Mesenchymal stem cell (in vitro differentiated cells and primary cell): ENCODE data around the gene FAAH.

Experiments used
- DNase-seq: peaks from one replicate; pipeline ENCODE4 v3.0.0-alpha.2; 2013
- H2AFZ ChIP-seq: one replicate; pipeline ENCODE4 v1.6.1; 2013; ENCODE audit warnings: low read depth, mild to moderate bottlenecking, control low read depth, inconsistent platforms, low read length, moderate library complexity
- H2AK5ac ChIP-seq: 2 replicates; pipeline ENCODE4 v1.6.1; 2013; ENCODE audit warnings: low read length, moderate library complexity, mild to moderate bottlenecking, inconsistent platforms; ENCODE audit not compliant: severe bottlenecking
- H2BK120ac ChIP-seq: one replicate; pipeline ENCODE4 v1.6.1; 2013; ENCODE audit warnings: low read depth, mild to moderate bottlenecking, inconsistent platforms, low read length, moderate library complexity
- H2BK12ac ChIP-seq, 2 experiments: one replicate each; pipeline ENCODE4 v1.6.1; 2013; ENCODE audit warnings: inconsistent platforms in 2 of 2, low read length in 2 of 2, mild to moderate bottlenecking in 2 of 2, moderate library complexity in 2 of 2, control low read depth in 1 of 2
- H2BK15ac ChIP-seq: one replicate; pipeline ENCODE4 v1.6.1; 2013; ENCODE audit warnings: mild to moderate bottlenecking, low read depth, inconsistent platforms; ENCODE audit not compliant: poor library complexity, severe bottlenecking
- H2BK5ac ChIP-seq: 2 replicates; pipeline ENCODE4 v1.6.1; 2013; ENCODE audit warnings: low read depth, mild to moderate bottlenecking, low read length, control low read depth, inconsistent platforms; ENCODE audit not compliant: poor library complexity, severe bottlenecking
- H3K14ac ChIP-seq, 2 experiments: one replicate each; pipeline ENCODE4 v1.6.1; 2013; ENCODE audit warnings: inconsistent platforms in 2 of 2, low read length in 2 of 2, control low read depth in 1 of 2, mild to moderate bottlenecking in 1 of 2, moderate library complexity in 1 of 2
- H3K18ac ChIP-seq, 2 experiments: one replicate each; pipeline ENCODE4 v1.6.1; 2013; ENCODE audit warnings: inconsistent platforms in 2 of 2, low read length in 2 of 2, control low read depth in 1 of 2, low read depth in 1 of 2, mild to moderate bottlenecking in 1 of 2
- H3K23ac ChIP-seq, 2 experiments: one replicate each; pipeline ENCODE4 v1.6.1; 2013; ENCODE audit warnings: inconsistent platforms in 2 of 2, low read length in 2 of 2, mild to moderate bottlenecking in 2 of 2, moderate library complexity in 2 of 2, control low read depth in 1 of 2
- H3K27ac ChIP-seq: 2 replicates; pipeline ENCODE4 v1.5.1; 2013; ENCODE audit warnings: mild to moderate bottlenecking, moderate library complexity, low read length, control low read depth, inconsistent platforms; ENCODE audit not compliant: poor library complexity, severe bottlenecking
- H3K27me3 ChIP-seq, 2 experiments: 2 replicates each; pipeline versions ENCODE4 v1.6.1 to v1.7.0; 2013; ENCODE audit warnings: low read length in 2 of 2, mild to moderate bottlenecking in 2 of 2, moderate library complexity in 2 of 2, control low read depth in 1 of 2, inconsistent platforms in 1 of 2; ENCODE audit not compliant: control insufficient read depth in 1 of 2, insufficient read depth in 1 of 2
- H3K36me3 ChIP-seq, 2 experiments: 2 replicates each; pipeline versions ENCODE4 v1.6.1 to v1.7.0; 2013; ENCODE audit warnings: low read length in 2 of 2, control low read depth in 1 of 2, inconsistent platforms in 1 of 2, low read depth in 1 of 2, mild to moderate bottlenecking in 1 of 2; ENCODE audit not compliant: insufficient read depth in 2 of 2, control insufficient read depth in 1 of 2
- H3K4ac ChIP-seq, 2 experiments: one replicate each; pipeline ENCODE4 v1.6.1; 2013; ENCODE audit warnings: inconsistent platforms in 2 of 2, low read length in 2 of 2, mild to moderate bottlenecking in 2 of 2, moderate library complexity in 2 of 2, control low read depth in 1 of 2, low read depth in 1 of 2
- H3K4me1 ChIP-seq: 2 replicates; pipeline ENCODE4 v1.6.1; 2013; ENCODE audit warnings: low read depth, low read length, control low read depth; ENCODE audit not compliant: control insufficient read depth, insufficient read depth
- H3K4me2 ChIP-seq: 2 replicates; pipeline ENCODE4 v1.6.1; 2013; ENCODE audit warnings: low read length, mild to moderate bottlenecking, inconsistent platforms; ENCODE audit not compliant: poor library complexity, severe bottlenecking
- H3K4me3 ChIP-seq, 2 experiments: 2 replicates each; pipeline versions ENCODE4 v1.5.1 to v1.7.0; 2013; ENCODE audit warnings: low read length in 2 of 2, mild to moderate bottlenecking in 2 of 2, control low read depth in 1 of 2, low read depth in 1 of 2; ENCODE audit not compliant: insufficient read depth in 1 of 2
- H3K79me1 ChIP-seq: replicated peaks from 2 replicates; pipeline ENCODE4 v1.6.1; 2013; ENCODE audit warnings: mild to moderate bottlenecking, control low read depth, low read length, inconsistent platforms; ENCODE audit not compliant: poor library complexity, severe bottlenecking
- H3K9ac ChIP-seq: 2 replicates; pipeline ENCODE4 v1.7.0; 2013; ENCODE audit warnings: mild to moderate bottlenecking, low read length, moderate library complexity
- H3K9me3 ChIP-seq: 2 replicates; pipeline ENCODE4 v1.7.0; 2013; ENCODE audit warnings: mild to moderate bottlenecking, low read length; ENCODE audit not compliant: control insufficient read depth
- H4K8ac ChIP-seq: one replicate; pipeline ENCODE4 v1.6.1; 2013; ENCODE audit warnings: inconsistent platforms, mild to moderate bottlenecking, low read length, moderate library complexity
- H4K91ac ChIP-seq: one replicate; pipeline ENCODE4 v1.6.1; 2013; ENCODE audit warnings: mild to moderate bottlenecking, low read length, inconsistent platforms
- WGBS: methylation state at CpG from one replicate; pipeline ENCODE4 v1.1.7; 2013; ENCODE audit warnings: mixed read lengths; 5-methylcytosine and 5-hydroxymethylcytosine counted together

Gene FAAH

DNA sequence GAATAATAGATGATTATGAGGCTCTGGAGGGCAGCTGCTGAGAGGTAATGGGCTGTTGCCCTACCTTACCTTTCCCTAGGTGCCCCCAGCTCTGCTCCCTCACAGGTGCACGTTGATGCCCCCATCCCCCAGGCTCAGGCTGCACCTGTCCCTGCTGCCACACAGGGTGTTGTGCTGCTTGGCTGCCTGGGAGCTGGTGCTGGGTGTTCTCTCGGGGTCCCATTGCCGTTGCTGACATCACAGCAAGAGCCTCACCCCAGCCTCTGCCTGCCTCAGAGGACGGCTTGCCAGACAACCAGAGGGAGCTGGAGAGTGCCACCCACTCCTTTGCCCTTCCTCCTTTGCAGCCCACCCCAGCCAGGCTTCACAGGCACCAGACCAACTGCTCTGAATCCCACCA is 64.1 kb downstream of the FAAH start:
- no peaks in the 10 kb centered on the region for H3K79me1 ChIP-seq
- no peak overlapping the region for H3K23ac ChIP-seq
- DNase-seq = no peak
- no peak overlapping the region for H3K4me3 ChIP-seq
- no peak overlapping the region for H2BK15ac ChIP-seq
- no peak overlapping the region for H3K9ac ChIP-seq
- no peak overlapping the region for H3K27ac ChIP-seq
- no peak overlapping the region for H2BK12ac ChIP-seq
- no peak overlapping the region for H4K8ac ChIP-seq
- no peak overlapping the region for H4K91ac ChIP-seq
- no peaks in the 10 kb centered on the region for H3K4me1 ChIP-seq
- no peaks in the 10 kb centered on the region for H3K36me3 ChIP-seq
- H2BK5ac ChIP-seq = no peak overlapping the region
- no peak overlapping the region for H2AFZ ChIP-seq
- 30% methylated on average over 4 of the region's 4 CpGs for WGBS
- no peak overlapping the region for H3K18ac ChIP-seq
- H3K9me3 ChIP-seq = no peaks in the 10 kb centered on the region
- no peak overlapping the region for H2AK5ac ChIP-seq
- H3K14ac ChIP-seq = no peak overlapping the region
- no peak overlapping the region for H3K4me2 ChIP-seq
- H3K4ac ChIP-seq = no peak overlapping the region
- H3K27me3 ChIP-seq = peaks cover 87 to 91% of the 10 kb centered on the region in 2 experiments
- no peak overlapping the region for H2BK120ac ChIP-seq

DNA sequence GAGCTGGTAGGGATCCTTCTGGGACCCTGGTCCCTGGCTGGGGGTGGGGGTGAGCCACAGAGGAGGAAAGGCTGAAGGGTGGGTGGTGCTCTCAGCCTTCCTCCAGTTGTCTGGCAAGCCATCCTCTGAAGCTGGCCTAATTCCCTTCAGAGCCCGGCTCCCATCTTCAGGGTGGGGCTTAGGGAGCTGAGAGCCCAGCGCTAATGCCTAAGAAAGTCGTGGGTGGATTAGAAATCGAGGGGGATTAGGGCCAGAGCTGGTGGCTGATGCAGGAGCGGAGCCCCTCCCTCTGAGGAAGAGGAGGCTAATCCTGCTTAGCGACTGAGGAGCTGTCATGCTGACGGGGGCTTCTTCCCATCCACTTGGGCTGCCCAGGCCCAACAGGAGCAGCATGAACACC is 64.7 kb downstream of the FAAH start:
- Histone ChIP-seq H3K36me3 (no peaks in the 10 kb centered on the region), H2AFZ (no peak overlapping the region), H3K27ac (no peak overlapping the region), H3K23ac (no peak overlapping the region), H3K4me2 (no peak overlapping the region), H3K14ac (no peak overlapping the region), H3K18ac (no peak overlapping the region), H3K9me3 (no peaks in the 10 kb centered on the region), H2BK12ac (no peak overlapping the region), H3K4me1 (no peaks in the 10 kb centered on the region), H3K79me1 (no peaks in the 10 kb centered on the region), H3K9ac (no peak overlapping the region), H2AK5ac (no peak overlapping the region), H2BK120ac (no peak overlapping the region), H4K91ac (no peak overlapping the region), H3K27me3 (peaks cover 84 to 89% of the 10 kb centered on the region in 2 experiments), H3K4me3 (no peak overlapping the region), H4K8ac (no peak overlapping the region), H2BK5ac (no peak overlapping the region), H2BK15ac (no peak overlapping the region), H3K4ac (no peak overlapping the region)
- no peak for DNase-seq
- 58% methylated on average over 7 of the region's 7 CpGs for WGBS

DNA sequence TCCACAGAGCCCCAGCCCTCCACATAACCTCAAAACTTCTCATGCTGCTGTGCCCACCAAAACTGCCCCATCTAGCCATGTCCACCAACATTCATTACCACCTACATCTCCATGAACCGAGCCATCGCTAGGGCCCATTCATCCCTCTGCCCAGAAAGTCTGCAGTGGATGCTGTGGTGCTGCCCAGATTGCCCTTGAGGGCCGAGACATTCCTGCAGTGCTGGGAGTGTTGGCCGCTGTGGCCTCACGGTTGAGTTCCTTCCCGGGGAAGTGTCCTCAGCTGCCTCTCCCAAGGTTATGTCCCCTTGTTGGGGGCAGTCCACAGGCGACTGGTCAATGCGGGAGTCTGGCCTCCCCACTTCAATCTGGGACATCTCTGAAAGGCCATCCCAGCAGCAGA is 65.2 kb downstream of the FAAH start:
- H2BK120ac ChIP-seq = no peak overlapping the region
- H3K23ac ChIP-seq = no peak overlapping the region
- no peak overlapping the region for H3K9ac ChIP-seq
- no peak overlapping the region for H2BK5ac ChIP-seq
- H3K18ac ChIP-seq = no peak overlapping the region
- no peak overlapping the region for H2BK12ac ChIP-seq
- H3K36me3 ChIP-seq = no peaks in the 10 kb centered on the region
- no peak overlapping the region for H3K14ac ChIP-seq
- H2AFZ ChIP-seq = no peak overlapping the region
- no peak overlapping the region for H3K4me3 ChIP-seq
- no peak for DNase-seq
- no peak overlapping the region for H4K91ac ChIP-seq
- H3K79me1 ChIP-seq = no peaks in the 10 kb centered on the region
- no peak overlapping the region for H2BK15ac ChIP-seq
- no peak overlapping the region for H3K4ac ChIP-seq
- no peak overlapping the region for H4K8ac ChIP-seq
- no peaks in the 10 kb centered on the region for H3K4me1 ChIP-seq
- H3K4me2 ChIP-seq = no peak overlapping the region
- H3K9me3 ChIP-seq = no peaks in the 10 kb centered on the region
- H3K27ac ChIP-seq = no peak overlapping the region
- H3K27me3 ChIP-seq = peaks cover 84 to 90% of the 10 kb centered on the region in 2 experiments
- no peak overlapping the region for H2AK5ac ChIP-seq
- 74% methylated on average over 8 of the region's 8 CpGs for WGBS

GRCh38 chr1:46461017-46461808 is 67.1 kb downstream of the FAAH start:
- H3K14ac ChIP-seq = no peak overlapping the region
- H2BK120ac ChIP-seq = no peak overlapping the region
- no peak overlapping the region for H2BK12ac ChIP-seq
- no peak overlapping the region for H4K8ac ChIP-seq
- no peak overlapping the region for H2AK5ac ChIP-seq
- H3K36me3 ChIP-seq = no peaks in the 10 kb centered on the region
- H2AFZ ChIP-seq = no peak overlapping the region
- no peak for DNase-seq
- no peak overlapping the region for H4K91ac ChIP-seq
- H3K9me3 ChIP-seq = no peaks in the 10 kb centered on the region
- no peak overlapping the region for H3K18ac ChIP-seq
- H3K23ac ChIP-seq = peak overlapping the region in 1 of 2 experiments; percentile 38
- H3K4me3 ChIP-seq = no peak overlapping the region
- H3K4me2 ChIP-seq = no peak overlapping the region
- H2BK15ac ChIP-seq = no peak overlapping the region
- H3K4ac ChIP-seq = no peak overlapping the region
- H3K27ac ChIP-seq = no peak overlapping the region
- H2BK5ac ChIP-seq = no peak overlapping the region
- no peaks in the 10 kb centered on the region for H3K4me1 ChIP-seq
- WGBS = 64% methylated on average over 11 of the region's 11 CpGs
- no peak overlapping the region for H3K9ac ChIP-seq
- no peaks in the 10 kb centered on the region for H3K79me1 ChIP-seq
- peaks cover 82 to 95% of the 10 kb centered on the region in 2 experiments for H3K27me3 ChIP-seq
